GM21528 (cell line): Measurements from ENCODE around the gene SELE.
"Not testable (repeated sequence)": the region's sequence is repeated elsewhere in the genome, so short reads cannot be mapped to it uniquely, and the experiment has no call there.

ENCODE experiments used
- ATAC-seq: cut with Tn5 transposase; IDR thresholded peaks from one replicate; pipeline ENCODE4 v1.9.1; 2021; ENCODE audit warnings: mild to moderate bottlenecking, moderate library complexity; ENCODE audit not compliant: unreplicated experiment, low FRiP score

Gene SELE

DNA sequence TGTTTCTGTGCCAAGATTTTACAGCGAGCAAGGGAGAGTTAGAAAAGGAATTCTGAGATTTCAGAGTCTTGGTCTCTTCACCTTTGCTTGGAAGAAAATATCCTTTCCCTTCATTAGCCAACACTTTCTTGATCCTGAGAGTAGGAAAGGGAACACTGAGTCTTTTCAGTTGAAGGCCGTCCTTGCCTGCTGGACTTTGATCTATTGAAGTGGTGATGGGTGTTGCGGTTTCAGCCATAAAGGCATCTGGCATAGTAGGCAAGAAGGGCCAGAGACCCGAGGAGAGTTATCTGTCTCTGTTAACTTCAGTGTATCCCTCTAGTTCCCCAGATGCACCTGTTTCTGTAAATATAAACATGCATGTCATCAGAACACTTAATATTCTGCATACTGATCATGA lies 9.7 kb downstream of the SELE start:
- no peak for ATAC-seq

DNA sequence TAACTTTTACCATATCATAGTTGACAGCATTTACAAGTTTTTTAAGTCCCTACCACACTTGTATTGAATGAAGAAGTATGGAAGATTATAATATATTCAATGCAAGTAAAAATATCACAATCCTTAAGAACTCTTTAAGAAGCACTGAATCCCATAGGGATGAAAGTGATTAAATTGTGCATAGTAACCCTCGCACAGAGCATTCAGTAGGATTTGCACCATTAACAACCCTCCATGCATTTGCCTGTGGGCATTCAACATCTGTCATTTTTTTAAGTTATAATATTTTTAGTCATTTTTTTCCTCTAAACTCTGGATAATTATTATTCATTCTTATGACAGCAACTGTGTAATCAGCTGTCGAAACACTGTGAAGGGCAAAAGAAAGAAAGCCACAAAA lies 10.1 kb downstream of the SELE start:
- no peak for ATAC-seq

DNA sequence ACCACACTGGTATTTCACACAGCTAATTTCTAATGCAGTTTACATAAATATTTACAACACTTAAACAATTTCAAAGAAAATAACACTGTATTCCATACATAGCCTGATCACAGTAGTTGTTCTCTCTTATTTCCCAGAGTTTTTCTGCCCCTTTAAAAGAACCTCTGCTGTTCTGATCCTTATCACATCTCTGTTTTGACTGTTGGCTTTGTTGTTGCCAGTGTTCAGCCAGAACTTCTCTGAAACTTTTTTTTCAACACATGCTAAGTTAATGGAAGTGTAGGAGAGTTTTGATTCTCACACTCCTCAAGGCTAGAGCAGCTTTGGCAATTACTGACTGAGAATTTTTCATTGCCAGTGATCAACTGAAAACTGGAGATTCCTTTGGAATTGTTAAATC lies 11.1 kb downstream of the SELE start:
- ATAC-seq = no peak

DNA sequence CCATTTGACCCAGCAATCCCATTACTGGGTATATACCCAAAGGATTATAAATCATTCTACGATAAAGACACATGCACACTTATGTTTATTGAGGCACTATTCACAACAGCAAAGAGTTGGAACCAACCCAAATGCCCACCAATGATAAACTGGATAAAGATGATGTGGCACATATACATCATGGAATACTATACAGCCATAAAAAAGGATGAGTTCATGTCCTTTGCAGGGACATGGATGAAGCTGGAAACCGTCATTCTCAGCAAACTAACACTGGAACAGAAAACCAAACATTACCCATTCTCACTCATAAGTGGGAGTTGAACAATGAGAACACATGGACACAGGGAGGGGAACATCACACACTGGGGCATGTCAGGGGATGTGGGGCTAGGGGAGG lies 18.8 kb downstream of the SELE start:
- not testable (repeated sequence) for ATAC-seq

DNA sequence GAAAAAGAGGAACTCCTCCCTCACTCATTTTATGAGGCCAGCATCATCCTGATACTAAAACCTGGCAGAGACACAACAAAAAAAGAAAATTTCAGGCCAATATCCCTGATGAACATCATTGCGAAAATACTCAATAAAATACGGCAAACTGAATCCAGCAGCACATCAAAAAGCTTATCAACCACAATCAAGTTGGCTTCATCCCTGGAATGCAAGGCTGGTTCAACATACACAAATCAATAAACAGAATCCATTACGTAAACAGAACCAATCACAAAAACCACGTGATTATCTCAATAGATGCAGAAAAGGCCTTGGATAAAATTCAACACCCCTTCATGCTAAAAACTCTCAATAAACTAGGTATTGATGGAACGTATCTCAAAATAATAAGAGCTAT lies 20.8 kb downstream of the SELE start:
- not testable (repeated sequence) for ATAC-seq

DNA sequence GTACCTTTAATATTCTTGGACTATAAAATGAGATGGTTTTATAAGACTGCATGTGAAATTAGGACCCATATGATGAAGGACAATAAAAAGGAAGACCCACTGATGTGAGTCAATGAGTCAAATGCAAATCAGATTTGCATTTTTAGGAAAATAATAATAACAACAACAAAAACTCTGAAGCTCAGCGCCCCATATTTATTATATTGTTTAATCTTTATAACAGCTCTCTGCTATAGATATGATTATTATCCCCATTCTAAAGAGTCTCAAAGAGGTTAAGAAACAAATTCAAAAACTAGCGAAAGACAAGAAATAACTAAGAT lies 21.6 kb downstream of the SELE start:
- ATAC-seq = no peak

DNA sequence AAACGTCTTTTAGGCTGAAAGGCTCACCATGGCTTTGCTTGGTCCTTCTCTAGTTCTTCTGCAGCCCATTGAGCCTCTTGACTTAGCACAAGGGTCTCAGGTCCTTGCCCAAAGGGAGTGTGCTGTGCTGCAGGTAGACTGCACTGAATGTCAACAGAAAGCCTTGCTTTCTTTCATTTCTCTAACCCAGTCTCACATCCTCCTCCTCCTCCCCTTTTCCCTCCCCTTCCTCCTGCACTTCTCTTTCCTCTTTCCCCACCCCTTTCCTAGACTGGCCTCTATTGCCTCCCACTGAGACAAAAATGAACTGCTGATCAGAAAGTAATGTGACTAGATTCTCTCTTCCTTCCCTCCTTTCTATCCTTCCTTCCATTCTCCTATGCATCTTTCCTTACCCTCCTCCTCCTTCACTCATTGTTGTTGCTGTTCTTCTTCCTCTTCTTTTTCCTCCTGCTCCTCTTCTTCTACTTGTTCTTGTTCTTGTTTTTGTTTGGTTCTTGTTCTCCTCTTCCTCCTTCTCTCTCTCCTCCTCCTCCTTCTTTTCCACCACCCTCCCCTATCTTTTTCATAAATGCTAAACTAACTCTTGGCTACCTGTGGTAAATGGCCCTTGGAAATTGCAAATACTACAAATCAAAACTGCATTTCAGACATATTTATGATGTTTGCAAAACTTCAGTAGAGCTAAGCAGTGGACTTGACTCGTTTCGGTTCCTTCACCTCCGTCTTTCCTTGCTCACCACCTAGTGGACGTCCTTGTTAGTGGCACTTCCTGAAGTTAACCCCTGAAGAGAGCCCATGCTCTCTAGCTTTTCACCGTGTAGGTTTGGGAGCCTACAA lies 22.2 kb downstream of the SELE start, which contains the start of gene SELL:
Gene SELL (minus strand): TSS at position 152 of the 840 bp plus-strand sequence. CDS start 122 bp downstream, at position 30.
- ATAC-seq = peak; percentile 79

DNA sequence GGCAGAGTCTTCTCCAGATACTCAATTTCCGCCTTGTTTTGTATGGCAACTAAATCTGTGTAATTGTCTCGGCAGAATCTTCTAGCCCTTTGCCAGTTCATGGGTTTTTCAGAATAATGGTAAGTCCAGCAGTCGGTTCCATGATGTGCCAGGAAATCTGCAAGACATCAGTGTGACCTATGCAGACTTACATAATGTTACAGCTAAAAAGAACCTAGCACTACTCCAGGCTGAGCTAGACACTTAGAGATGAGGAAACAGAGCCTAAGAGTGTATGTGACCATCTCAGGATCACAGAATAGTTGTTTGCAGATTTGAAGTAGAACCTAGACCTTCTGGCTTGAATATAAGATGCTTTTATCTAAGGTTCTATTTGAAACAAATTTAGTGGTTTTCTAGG lies 25.2 kb downstream of the SELE start:
- ATAC-seq = no peak

DNA sequence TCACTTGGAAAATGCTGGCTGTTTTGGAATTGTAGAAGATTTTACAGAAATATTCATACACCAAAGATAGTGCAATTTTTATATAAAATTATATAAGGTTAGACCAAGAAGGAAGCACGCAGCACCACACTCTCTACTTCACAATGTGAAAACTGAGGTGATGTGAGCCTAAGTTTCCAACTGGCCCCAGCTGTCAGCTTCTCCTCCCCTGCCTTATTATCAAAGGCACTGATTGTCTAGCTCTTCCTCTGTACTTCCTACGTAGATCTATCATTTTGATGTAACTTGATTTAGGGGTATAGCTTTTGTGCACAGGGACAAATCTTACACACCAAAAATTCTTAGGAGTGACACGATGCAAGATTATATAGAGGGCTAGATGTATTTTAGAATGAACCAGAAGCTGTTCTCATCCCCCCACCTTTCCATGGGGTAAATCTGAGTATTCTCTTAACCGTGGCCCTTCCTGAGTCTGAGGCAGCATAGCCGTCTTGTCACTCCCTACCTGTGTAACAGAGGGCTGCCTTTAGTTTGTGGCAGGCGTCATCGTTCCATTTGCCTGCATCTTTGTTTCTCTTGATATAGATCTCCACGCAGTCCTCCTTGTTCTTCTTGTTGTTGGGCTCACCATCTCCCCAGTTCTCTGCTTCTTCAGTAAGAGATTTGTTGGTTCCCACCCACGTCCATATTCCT lies 25.8 kb downstream of the SELE start:
- no peak for ATAC-seq

DNA sequence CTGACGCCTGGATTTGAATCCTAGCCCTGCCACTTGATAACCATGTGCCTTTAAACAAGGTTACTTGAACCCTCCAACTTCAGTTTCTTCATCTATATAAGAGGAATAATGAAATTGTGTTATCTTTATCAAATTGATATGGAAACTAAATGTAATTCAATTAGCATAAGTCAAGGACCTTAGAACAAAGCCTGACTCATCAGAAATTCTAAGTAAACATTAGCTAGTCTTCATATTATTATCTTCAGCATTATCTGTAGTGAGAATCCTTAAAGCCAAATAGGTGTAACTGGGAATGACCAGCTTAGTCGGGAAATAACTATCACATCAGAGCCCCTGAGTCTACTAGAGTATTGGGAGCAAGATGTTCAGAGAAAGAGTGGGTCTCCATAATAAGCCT lies 29.1 kb downstream of the SELE start:
- ATAC-seq = no peak

DNA sequence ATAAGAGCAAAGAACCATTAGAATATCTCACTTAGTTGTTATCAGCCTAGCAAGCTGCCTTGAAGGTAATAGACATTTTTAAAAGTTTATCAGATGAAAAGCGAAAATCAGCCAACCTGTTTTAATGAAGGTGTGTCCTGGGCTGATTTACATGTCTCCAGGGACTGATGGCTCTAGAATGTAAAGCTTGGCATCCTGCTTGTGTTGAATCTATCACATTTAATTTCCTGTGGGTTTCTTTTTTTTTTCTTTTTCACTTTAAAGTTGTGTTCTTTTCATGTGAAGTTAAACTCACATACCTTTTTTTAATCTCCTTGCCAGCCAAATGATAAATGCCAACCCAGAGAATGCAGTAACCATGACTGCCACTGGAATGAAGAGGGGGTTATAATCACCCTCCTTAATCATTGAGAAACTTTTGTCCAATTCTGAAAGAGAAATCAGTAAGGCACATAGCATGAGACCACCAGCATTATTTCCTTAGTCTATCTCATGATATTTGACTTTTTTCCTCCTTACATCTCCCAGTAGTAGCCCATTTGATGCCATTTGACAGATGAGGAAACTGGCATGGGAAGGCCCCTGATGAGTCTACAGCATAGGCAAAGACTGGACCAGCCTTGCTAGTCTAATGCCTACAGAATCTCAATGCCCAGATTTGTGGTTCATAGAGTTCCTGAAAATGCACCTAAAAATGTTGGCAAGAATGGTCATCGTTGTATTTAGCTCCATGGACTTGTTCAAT lies 32.4 kb downstream of the SELE start:
- no peak for ATAC-seq

DNA sequence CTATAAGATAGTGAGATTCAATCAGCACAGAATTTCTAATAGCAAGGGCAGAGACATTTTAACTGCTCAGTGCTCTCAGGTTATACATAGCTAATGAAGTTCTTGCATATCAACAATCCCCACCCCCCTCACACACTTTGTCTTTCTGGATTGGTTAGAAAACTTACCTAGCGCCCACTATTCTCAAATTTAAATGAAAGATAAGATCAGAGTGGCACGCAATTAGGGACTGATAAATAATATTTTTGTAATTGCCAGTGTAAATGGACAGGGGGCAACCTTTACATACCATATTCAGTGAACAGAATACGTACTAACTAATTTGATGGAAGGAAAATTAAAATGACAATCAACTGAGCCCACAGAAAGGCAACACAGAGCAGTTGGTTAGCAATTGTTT lies 34.2 kb downstream of the SELE start:
- no peak for ATAC-seq

DNA sequence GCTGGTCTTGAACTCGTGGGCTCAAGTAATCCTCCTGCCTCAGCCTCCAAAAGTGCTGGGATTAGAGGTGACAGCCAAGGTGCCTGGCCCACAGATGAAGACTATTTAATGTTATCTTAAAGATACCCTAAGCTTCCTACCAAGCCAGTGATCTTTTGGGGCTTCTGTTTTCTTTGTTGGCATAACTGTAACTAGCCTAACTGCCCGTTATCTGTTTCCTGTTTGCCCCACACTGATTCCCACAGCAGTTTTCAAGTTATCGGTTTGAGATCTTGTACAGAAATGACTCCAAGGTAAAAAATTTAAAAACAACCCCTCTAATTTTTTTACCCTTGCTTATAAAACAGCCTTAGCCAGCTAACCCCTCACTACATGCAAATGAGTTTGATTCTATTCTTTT lies 34.9 kb downstream of the SELE start:
- ATAC-seq = no peak

DNA sequence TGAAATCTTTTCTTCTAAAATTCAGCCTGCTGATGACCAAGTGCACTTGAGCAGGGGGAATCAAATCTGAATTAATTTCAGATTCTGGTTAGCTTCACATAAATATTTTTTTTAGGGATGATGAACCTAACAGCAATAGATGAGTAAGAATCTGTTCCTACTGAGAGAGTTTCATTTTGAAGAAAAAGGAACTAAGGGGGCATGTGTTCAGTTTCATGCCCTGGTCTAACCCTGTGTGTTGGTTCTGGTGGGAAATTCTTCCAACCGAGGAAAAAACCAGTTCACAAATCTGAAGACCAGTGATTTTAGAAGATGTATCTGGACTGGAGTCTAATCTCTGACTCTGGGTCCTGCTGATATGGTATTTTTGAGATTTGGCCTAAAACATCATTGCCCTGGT lies 36.1 kb downstream of the SELE start:
- no peak for ATAC-seq

DNA sequence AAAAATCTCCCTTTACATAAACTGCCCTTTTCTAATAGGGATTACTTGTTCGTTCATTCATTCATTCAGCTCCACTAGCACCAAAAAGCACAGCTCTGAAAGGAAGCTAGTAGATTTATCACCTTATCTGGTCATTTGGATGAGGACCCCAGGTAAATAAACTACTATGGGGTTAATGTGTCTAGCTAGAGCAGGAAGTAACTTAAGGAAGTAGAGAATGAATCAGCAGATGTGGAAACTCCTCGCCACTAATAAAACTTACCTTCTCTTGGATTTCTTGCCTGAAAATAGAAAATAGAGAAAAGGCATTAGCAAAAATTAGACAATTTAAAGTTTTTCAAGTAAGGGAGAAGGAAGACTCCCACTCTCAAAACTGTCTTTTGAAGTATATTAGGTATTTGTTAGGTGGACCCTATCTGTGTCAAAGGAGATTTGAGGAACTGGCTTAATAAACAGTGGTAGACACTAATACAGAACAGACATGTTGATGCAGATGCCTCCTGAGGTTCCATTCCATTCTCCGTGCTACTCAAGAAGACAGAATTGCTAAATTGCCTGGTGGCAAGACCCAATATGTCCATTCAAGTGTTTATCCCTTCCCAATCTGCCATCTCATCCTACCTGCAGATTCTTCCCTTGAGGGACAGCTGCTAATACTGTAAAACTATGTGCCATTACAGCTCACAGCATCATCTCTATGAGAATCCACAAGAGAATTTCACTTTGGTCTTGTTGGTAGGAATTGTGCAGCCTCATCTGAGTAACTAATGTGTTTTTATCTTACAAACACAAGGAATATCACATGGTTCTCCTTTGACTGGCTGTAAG lies 37.4 kb downstream of the SELE start:
- ATAC-seq = no peak

DNA sequence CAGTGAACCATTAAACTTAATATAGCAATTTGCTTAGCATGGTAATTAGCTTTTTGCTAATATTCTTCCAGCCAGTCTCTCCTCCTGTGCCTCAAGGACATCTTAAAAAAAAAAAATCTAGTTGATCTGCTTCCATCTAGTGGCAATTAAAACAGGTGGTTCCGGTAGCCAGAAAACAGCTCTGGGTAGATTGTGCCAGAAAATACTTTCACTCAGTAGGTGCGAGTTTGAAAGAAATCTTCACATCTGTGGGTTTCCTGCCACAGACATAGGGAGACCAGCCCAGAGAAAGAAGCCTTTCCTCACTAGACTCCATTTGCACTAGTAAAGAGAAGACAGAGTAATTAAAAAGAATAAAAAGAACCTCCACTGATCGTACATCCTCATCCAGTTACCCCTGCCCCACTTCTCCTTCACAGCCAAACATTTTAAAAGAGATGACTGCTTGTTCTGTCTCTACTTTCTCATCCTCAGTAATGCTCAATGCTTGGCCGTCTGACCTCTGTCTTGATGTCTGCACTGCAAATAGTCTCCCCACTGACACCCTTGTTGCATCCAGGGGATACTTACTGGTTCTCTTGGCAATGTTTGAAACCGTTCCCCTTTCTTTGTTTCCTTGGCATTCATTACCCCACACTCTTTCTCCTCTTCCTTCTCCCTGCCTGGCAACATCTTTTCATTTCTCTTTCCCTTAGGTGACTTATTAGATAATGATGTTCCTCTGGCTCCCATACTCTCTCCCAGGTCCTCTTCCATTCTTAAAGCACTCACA lies 39.4 kb downstream of the SELE start:
- peak; percentile 50 for ATAC-seq

DNA sequence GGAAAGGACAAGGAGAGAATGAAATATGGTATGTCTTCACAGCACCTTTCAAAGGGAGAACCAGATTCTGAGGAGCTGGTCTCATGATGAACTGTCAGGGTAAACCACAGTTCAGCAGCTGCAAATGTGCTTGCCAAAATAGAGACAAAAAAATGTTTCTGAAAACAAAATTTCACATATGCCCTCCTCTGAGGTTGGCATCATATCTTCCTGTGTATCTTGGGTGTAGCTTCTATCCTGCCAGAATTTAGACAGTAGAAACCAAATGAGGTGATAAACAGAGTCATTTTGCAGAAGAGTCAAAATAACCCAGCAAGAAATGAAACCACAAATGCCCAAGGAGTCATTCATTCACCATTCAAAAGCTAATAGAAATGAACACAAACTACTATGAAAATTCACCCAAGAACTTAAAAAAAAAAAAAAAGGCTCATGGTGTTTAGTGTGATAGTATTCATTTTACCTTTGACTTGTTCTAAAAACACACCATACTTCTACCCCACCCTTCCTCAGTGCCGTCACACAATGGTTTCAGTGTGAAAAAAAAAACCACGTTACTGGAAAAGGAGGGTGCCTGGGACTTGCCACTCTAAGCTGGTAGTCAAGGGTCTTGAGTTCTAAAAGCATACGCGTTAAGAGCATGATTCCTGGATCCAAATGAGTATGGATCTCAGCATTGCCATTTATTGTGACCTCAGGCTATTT lies 41.0 kb downstream of the SELE start:
- ATAC-seq = no peak

DNA sequence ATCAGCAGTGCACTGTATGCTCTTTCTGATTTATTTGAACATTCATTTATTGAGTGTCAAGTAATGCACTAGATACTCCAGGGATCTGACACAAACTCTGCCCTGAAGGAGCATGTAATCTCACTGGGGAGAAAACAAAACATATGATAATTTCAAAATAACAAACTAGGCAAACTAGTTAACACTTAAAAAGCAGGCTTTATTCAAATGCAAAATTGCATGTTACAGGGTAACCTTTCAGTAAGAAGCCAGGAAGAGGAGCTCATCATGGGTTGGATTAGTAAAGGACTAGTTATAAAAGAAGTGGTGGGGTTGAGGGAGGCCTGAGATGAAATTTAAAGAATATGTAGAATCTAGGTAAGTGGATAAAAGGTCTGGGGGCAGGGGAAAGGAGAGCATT lies 43.4 kb downstream of the SELE start:
- ATAC-seq = no peak

DNA sequence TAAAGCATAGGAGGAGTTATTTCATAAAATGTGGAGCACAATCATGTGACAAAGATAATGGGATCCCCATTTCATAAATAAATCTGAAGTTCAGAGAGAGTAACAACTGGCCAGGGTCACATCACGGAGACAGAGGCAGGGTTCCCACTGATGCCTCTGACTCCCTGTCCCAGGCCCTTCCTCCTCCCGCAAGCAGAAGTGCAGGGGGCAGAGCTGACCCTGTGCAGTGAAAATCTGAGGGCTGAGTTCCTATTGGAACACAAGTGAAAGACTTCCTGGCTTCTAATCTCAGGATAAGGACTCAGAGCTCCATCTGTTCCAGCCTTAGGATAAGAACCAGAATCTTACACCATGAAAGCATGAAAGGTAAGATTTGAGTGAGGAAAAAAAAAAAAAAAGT lies 44.5 kb downstream of the SELE start:
- no peak for ATAC-seq
